Mesenchymal stem cell (in vitro differentiated cells and primary cell): ENCODE data around the gene HCRTR1.
A peak's percentile ranks its signal among the peaks of the same experiment; 100 is the strongest.

ENCODE experiments used
- DNase-seq: peaks from one replicate; pipeline ENCODE4 v3.0.0-alpha.2; 2013
- H2AFZ ChIP-seq: one replicate; pipeline ENCODE4 v1.6.1; 2013; ENCODE audit warnings: low read depth, mild to moderate bottlenecking, control low read depth, inconsistent platforms, low read length, moderate library complexity
- H2AK5ac ChIP-seq: 2 replicates; pipeline ENCODE4 v1.6.1; 2013; ENCODE audit warnings: low read length, moderate library complexity, mild to moderate bottlenecking, inconsistent platforms; ENCODE audit not compliant: severe bottlenecking
- H2BK120ac ChIP-seq: one replicate; pipeline ENCODE4 v1.6.1; 2013; ENCODE audit warnings: low read depth, mild to moderate bottlenecking, inconsistent platforms, low read length, moderate library complexity
- H2BK12ac ChIP-seq, 2 experiments: one replicate each; pipeline ENCODE4 v1.6.1; 2013; ENCODE audit warnings: inconsistent platforms in 2 of 2, low read length in 2 of 2, mild to moderate bottlenecking in 2 of 2, moderate library complexity in 2 of 2, control low read depth in 1 of 2
- H2BK15ac ChIP-seq: one replicate; pipeline ENCODE4 v1.6.1; 2013; ENCODE audit warnings: mild to moderate bottlenecking, low read depth, inconsistent platforms; ENCODE audit not compliant: poor library complexity, severe bottlenecking
- H2BK5ac ChIP-seq: 2 replicates; pipeline ENCODE4 v1.6.1; 2013; ENCODE audit warnings: low read depth, mild to moderate bottlenecking, low read length, control low read depth, inconsistent platforms; ENCODE audit not compliant: poor library complexity, severe bottlenecking
- H3K14ac ChIP-seq, 2 experiments: one replicate each; pipeline ENCODE4 v1.6.1; 2013; ENCODE audit warnings: inconsistent platforms in 2 of 2, low read length in 2 of 2, control low read depth in 1 of 2, mild to moderate bottlenecking in 1 of 2, moderate library complexity in 1 of 2
- H3K18ac ChIP-seq, 2 experiments: one replicate each; pipeline ENCODE4 v1.6.1; 2013; ENCODE audit warnings: inconsistent platforms in 2 of 2, low read length in 2 of 2, control low read depth in 1 of 2, low read depth in 1 of 2, mild to moderate bottlenecking in 1 of 2
- H3K23ac ChIP-seq, 2 experiments: one replicate each; pipeline ENCODE4 v1.6.1; 2013; ENCODE audit warnings: inconsistent platforms in 2 of 2, low read length in 2 of 2, mild to moderate bottlenecking in 2 of 2, moderate library complexity in 2 of 2, control low read depth in 1 of 2
- H3K27ac ChIP-seq: 2 replicates; pipeline ENCODE4 v1.5.1; 2013; ENCODE audit warnings: mild to moderate bottlenecking, moderate library complexity, low read length, control low read depth, inconsistent platforms; ENCODE audit not compliant: poor library complexity, severe bottlenecking
- H3K27me3 ChIP-seq, 2 experiments: 2 replicates each; pipeline versions ENCODE4 v1.6.1 to v1.7.0; 2013; ENCODE audit warnings: low read length in 2 of 2, mild to moderate bottlenecking in 2 of 2, moderate library complexity in 2 of 2, control low read depth in 1 of 2, inconsistent platforms in 1 of 2; ENCODE audit not compliant: control insufficient read depth in 1 of 2, insufficient read depth in 1 of 2
- H3K36me3 ChIP-seq, 2 experiments: 2 replicates each; pipeline versions ENCODE4 v1.6.1 to v1.7.0; 2013; ENCODE audit warnings: low read length in 2 of 2, control low read depth in 1 of 2, inconsistent platforms in 1 of 2, low read depth in 1 of 2, mild to moderate bottlenecking in 1 of 2; ENCODE audit not compliant: insufficient read depth in 2 of 2, control insufficient read depth in 1 of 2
- H3K4ac ChIP-seq, 2 experiments: one replicate each; pipeline ENCODE4 v1.6.1; 2013; ENCODE audit warnings: inconsistent platforms in 2 of 2, low read length in 2 of 2, mild to moderate bottlenecking in 2 of 2, moderate library complexity in 2 of 2, control low read depth in 1 of 2, low read depth in 1 of 2
- H3K4me1 ChIP-seq: 2 replicates; pipeline ENCODE4 v1.6.1; 2013; ENCODE audit warnings: low read depth, low read length, control low read depth; ENCODE audit not compliant: control insufficient read depth, insufficient read depth
- H3K4me2 ChIP-seq: 2 replicates; pipeline ENCODE4 v1.6.1; 2013; ENCODE audit warnings: low read length, mild to moderate bottlenecking, inconsistent platforms; ENCODE audit not compliant: poor library complexity, severe bottlenecking
- H3K4me3 ChIP-seq, 2 experiments: 2 replicates each; pipeline versions ENCODE4 v1.5.1 to v1.7.0; 2013; ENCODE audit warnings: low read length in 2 of 2, mild to moderate bottlenecking in 2 of 2, control low read depth in 1 of 2, low read depth in 1 of 2; ENCODE audit not compliant: insufficient read depth in 1 of 2
- H3K79me1 ChIP-seq: replicated peaks from 2 replicates; pipeline ENCODE4 v1.6.1; 2013; ENCODE audit warnings: mild to moderate bottlenecking, control low read depth, low read length, inconsistent platforms; ENCODE audit not compliant: poor library complexity, severe bottlenecking
- H3K9ac ChIP-seq: 2 replicates; pipeline ENCODE4 v1.7.0; 2013; ENCODE audit warnings: mild to moderate bottlenecking, low read length, moderate library complexity
- H3K9me3 ChIP-seq: 2 replicates; pipeline ENCODE4 v1.7.0; 2013; ENCODE audit warnings: mild to moderate bottlenecking, low read length; ENCODE audit not compliant: control insufficient read depth
- H4K8ac ChIP-seq: one replicate; pipeline ENCODE4 v1.6.1; 2013; ENCODE audit warnings: inconsistent platforms, mild to moderate bottlenecking, low read length, moderate library complexity
- H4K91ac ChIP-seq: one replicate; pipeline ENCODE4 v1.6.1; 2013; ENCODE audit warnings: mild to moderate bottlenecking, low read length, inconsistent platforms
- WGBS: methylation state at CpG from one replicate; pipeline ENCODE4 v1.1.7; 2013; ENCODE audit warnings: mixed read lengths; 5-methylcytosine and 5-hydroxymethylcytosine counted together

HCRTR1 gene

DNA sequence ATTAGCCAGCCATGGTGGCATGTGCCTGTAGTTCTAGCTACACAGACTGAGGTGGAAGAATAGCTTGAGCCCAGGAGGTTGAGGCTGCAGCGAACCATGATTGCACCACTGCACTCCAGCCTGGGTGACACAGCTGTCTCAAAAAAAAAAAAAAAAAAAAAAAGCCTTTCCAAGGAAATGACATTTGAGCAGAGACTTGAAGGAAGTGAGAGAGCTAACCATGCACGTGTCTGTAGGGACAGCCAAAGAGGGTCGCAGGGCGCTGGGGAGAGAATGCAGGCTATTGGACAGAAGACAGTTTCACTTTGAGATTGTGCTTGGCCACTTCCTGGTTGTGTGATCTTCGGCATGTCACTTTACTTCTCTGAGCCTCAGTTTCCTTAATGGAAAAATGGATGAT lies 6.8 kb downstream of the HCRTR1 start:
- 83% methylated on average over 5 of the region's 5 CpGs for WGBS
- no peak for DNase-seq
- Histone ChIP-seq H3K14ac (no peak overlapping the region), H2BK5ac (no peak overlapping the region), H3K4me1 (peaks cover 18% of the 10 kb centered on the region), H4K91ac (no peak overlapping the region), H3K27ac (no peak overlapping the region), H3K9me3 (no peaks in the 10 kb centered on the region), H3K9ac (no peak overlapping the region), H3K4me2 (no peak overlapping the region), H3K79me1 (peaks cover 8% of the 10 kb centered on the region), H2BK15ac (no peak overlapping the region), H3K18ac (no peak overlapping the region), H3K23ac (no peak overlapping the region), H2BK12ac (no peak overlapping the region), H3K36me3 (peaks cover 15 to 45% of the 10 kb centered on the region in 2 experiments), H2BK120ac (no peak overlapping the region), H2AFZ (no peak overlapping the region), H3K27me3 (peaks cover 3 to 6% of the 10 kb centered on the region in 2 experiments), H3K4ac (no peak overlapping the region), H2AK5ac (no peak overlapping the region), H4K8ac (no peak overlapping the region), H3K4me3 (no peak overlapping the region)

DNA sequence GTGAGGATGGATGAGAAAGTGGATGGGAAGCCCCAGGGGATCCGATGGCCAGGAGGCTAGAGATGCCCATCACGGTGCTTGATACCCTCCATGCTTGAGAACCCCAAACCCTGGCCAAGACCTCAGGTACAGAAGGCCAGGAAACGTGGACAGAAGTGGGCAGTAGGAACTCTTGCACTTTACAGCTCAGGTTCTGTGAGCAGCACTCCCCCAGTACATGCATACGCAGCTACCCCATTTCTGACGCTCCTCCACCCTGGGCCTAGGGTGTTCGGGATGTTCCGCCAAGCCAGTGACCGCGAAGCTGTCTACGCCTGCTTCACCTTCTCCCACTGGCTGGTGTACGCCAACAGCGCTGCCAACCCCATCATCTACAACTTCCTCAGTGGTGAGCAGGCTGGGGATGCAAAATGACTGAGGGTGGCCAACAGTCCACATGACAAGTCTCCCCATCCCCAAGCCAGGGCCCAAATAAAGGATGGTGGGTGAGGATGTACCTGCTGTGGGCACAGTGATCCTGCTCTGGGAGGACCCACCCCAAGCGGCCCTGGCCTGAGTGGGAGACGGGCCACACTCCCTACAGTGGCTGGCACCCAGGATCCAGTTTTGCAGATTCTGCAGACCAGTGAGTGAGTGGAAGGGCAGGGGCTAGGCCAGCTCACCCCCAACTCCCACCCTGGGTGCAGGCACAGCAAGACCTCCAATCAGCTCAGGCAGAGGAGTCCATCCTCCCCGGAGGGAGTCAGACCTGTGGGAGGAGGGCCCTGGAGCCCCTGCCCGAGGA lies 7.4 kb downstream of the HCRTR1 start:
- H4K91ac ChIP-seq = no peak overlapping the region
- H2BK5ac ChIP-seq = no peak overlapping the region
- H3K79me1 ChIP-seq = peaks cover 9% of the 10 kb centered on the region
- no peak for DNase-seq
- H3K4ac ChIP-seq = no peak overlapping the region
- H3K9ac ChIP-seq = no peak overlapping the region
- no peak overlapping the region for H3K27ac ChIP-seq
- no peak overlapping the region for H3K4me3 ChIP-seq
- H2BK15ac ChIP-seq = no peak overlapping the region
- no peak overlapping the region for H2AFZ ChIP-seq
- WGBS = 90% methylated on average over 11 of the region's 16 CpGs
- H3K36me3 ChIP-seq = peaks cover 21 to 50% of the 10 kb centered on the region in 2 experiments
- no peak overlapping the region for H4K8ac ChIP-seq
- H2BK120ac ChIP-seq = no peak overlapping the region
- no peak overlapping the region for H3K4me2 ChIP-seq
- H3K4me1 ChIP-seq = peaks cover 17% of the 10 kb centered on the region
- H2AK5ac ChIP-seq = no peak overlapping the region
- H2BK12ac ChIP-seq = no peak overlapping the region
- H3K23ac ChIP-seq = no peak overlapping the region
- no peaks in the 10 kb centered on the region for H3K9me3 ChIP-seq
- no peaks in the 10 kb centered on the region for H3K27me3 ChIP-seq
- H3K14ac ChIP-seq = no peak overlapping the region
- H3K18ac ChIP-seq = no peak overlapping the region

DNA sequence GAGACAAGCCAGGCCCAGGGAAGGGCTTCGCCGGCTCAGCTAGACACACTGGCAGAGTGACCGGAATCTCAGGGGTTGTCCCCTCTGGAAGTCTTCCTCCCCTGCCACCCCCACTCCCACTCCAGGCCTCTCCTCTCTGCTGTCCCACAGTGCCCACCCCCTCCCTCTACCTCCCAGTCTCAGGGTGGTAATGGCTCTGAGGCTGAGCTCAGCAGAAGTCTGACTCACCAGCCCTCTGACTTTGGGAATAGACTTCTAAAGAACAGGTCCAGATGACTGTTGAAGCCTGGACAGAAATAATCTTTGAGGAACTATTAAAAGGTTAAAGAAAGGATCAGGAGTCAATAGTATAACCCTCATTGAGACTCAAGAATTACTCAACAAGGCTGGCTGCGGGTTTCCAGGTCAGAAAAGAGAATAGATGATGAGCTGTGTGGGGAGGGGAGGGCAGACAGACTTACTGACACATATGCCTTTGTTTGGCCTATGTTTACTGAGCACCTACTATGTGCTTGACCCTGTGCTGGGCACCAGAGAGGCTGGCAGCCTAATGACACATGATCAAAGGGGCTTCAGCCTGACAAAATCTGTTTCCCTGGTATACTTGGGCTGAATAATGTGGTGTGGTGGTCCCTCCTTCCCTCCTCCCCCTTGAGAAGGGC lies 8.2 kb downstream of the HCRTR1 start:
- H4K8ac ChIP-seq = no peak overlapping the region
- no peak overlapping the region for H3K4me3 ChIP-seq
- H3K4me2 ChIP-seq = no peak overlapping the region
- peaks cover 9% of the 10 kb centered on the region for H3K79me1 ChIP-seq
- H2BK12ac ChIP-seq = no peak overlapping the region
- no peak overlapping the region for H2AK5ac ChIP-seq
- 92% methylated on average over 4 of the region's 4 CpGs for WGBS
- H2BK5ac ChIP-seq = no peak overlapping the region
- no peak overlapping the region for H3K9ac ChIP-seq
- no peak overlapping the region for H2AFZ ChIP-seq
- H3K4ac ChIP-seq = no peak overlapping the region
- H2BK15ac ChIP-seq = no peak overlapping the region
- no peak overlapping the region for H3K27ac ChIP-seq
- no peak overlapping the region for H3K14ac ChIP-seq
- H3K27me3 ChIP-seq = no peaks in the 10 kb centered on the region
- no peak overlapping the region for H4K91ac ChIP-seq
- DNase-seq = peak; percentile 51
- no peak overlapping the region for H2BK120ac ChIP-seq
- no peaks in the 10 kb centered on the region for H3K9me3 ChIP-seq
- no peak overlapping the region for H3K23ac ChIP-seq
- no peak overlapping the region for H3K18ac ChIP-seq
- peaks cover 17% of the 10 kb centered on the region for H3K4me1 ChIP-seq
- H3K36me3 ChIP-seq = peaks cover 29 to 56% of the 10 kb centered on the region in 2 experiments
